Superior temporal gyrus (tissue), 1 donor: Measurements from ENCODE around the gene PLPPR1.

Experiments used
- DNase-seq: peaks from one replicate; pipeline ENCODE4 v3.0.0-alpha.2; 2016; ENCODE audit errors: extremely low spot score

The PLPPR1 gene

GRCh38 chr9:101341958-101342357 lies 313.4 kb downstream of the PLPPR1 start:
- DNase-seq: no peak

GRCh38 chr9:101342595-101342994 lies 314.1 kb downstream of the PLPPR1 start:
- no peak for DNase-seq

- no peak for DNase-seq
These were observed 321.8 kb downstream of the PLPPR1 start for GRCh38 chr9:101350285-101350684.

- DNase-seq: no peak
These were observed 324.5 kb downstream of the PLPPR1 start for GRCh38 chr9:101352892-101353463.

GRCh38 chr9:101353683-101354082 lies 325.2 kb downstream of the PLPPR1 start:
- no peak for DNase-seq

- no peak for DNase-seq
These were observed 325.7 kb downstream of the PLPPR1 start for GRCh38 chr9:101354143-101354764.

GRCh38 chr9:101354765-101355708 lies 326.5 kb downstream of the PLPPR1 start:
- DNase-seq: no peak

- no peak for DNase-seq
These were observed 328.1 kb downstream of the PLPPR1 start for GRCh38 chr9:101356619-101357018.

- DNase-seq: no peak
These were observed 331.2 kb downstream of the PLPPR1 start for GRCh38 chr9:101359679-101360078.

GRCh38 chr9:101360647-101361046 lies 332.1 kb downstream of the PLPPR1 start:
- DNase-seq: no peak

- DNase-seq: no peak
These were observed 333.9 kb downstream of the PLPPR1 start for GRCh38 chr9:101362450-101362849.

GRCh38 chr9:101365181-101365580 lies 336.7 kb downstream of the PLPPR1 start:
- no peak for DNase-seq

GRCh38 chr9:101366038-101366756 lies 337.7 kb downstream of the PLPPR1 start:
- DNase-seq: no peak

- DNase-seq: no peak
These were observed 338.8 kb downstream of the PLPPR1 start for GRCh38 chr9:101367323-101367722.

GRCh38 chr9:101369286-101369685 lies 340.8 kb downstream of the PLPPR1 start:
- no peak for DNase-seq

GRCh38 chr9:101369884-101370531 lies 341.5 kb downstream of the PLPPR1 start:
- no peak for DNase-seq

- no peak for DNase-seq
These were observed 343.3 kb downstream of the PLPPR1 start for GRCh38 chr9:101371813-101372212.

- DNase-seq: no peak
These were observed 344.0 kb downstream of the PLPPR1 start for GRCh38 chr9:101372327-101373118.
